NCI-H2107 treated with DMSO at 0.1 percent for 48 hours (cell line): ENCODE measurements around the gene TRIM27.
"Not testable (repeated sequence)": the region's sequence is repeated elsewhere in the genome, so short reads cannot be mapped to it uniquely, and the experiment has no call there.

Experiments
- DNase-seq: peaks from one replicate; lab custom pipeline; 2025; ENCODE audit not compliant: unreplicated experiment; lab: John Stamatoyannopoulos, UW

Gene TRIM27

DNA sequence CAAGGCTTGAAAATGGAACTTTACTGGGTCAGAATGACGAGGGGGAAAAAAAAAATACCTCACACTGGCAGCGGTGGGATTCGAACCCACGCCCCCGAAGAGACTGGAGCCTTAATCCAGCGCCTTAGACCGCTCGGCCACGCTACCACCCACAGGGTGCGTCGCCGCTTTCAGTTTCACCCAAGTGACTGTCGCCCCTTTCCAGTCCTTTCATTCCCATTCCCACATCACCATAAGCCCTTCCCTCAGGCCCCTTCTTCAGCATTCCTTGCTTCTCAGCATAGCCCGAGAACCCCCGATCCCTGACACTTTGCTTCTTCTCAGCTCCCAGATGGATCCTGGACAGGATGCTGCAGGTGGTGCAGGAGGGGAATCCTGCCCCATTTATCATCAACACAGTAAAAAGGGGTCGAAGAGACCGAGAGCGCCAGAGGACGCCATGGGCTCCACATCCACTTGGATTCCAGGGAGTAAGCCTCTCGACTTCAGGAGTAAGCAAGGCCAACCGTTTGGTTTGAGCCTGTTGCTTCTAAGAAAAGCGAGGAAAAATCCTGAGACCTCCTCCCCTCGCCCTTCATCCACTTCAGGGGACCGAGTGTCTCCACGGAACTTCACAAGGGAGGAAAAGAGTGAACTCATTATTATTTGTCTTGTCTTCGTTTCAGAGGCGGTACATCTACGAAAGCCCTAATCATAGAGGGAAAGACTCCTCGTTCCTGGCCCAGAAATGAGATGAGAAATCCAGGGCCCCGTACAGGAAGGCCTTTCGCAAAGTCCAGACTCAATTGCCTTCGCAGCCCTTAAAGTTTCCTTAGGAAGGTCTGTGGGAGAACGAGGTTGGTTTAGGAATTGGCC lies 20.0 kb upstream of the TRIM27 start:
- no peak for DNase-seq

GRCh38 chr6:28943223-28943556 lies 19.4 kb upstream of the TRIM27 start:
- DNase-seq = no peak

DNA sequence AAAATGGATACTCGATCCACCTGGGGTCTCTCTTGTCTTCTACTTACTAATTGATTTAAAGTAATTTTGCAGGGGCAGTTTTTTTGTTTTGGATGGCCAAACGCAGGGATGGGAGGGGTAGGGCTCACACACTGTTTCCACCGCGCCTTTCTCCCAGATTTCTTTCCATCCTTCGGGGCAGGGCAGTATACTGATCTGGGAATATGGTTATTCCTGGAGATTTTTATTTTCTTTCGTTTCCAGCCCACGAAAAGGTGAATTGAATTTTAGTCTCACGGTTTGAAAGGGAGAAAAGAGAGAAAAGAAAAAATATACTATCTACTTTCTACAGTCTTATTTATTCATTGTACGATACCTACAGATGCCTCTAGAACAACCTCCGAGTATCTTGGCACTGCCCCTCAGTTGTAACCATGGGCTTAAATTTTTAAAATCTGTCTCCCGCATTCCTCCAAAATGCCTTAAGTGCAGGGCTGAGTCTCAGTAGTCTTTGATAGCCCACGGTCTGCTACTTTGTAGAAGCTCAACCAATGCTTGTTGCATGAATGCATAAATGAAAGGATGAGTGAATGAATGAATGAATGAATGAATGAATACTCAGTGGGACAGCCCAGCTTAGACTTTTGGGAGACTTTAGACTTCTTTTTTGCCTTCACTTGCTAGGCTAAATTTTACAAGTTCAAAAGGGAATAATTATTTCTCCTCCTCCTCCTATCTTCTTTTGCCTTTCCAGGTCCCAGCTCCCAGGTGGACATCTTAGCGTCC lies 18.1 kb upstream of the TRIM27 start:
- no peak for DNase-seq

DNA sequence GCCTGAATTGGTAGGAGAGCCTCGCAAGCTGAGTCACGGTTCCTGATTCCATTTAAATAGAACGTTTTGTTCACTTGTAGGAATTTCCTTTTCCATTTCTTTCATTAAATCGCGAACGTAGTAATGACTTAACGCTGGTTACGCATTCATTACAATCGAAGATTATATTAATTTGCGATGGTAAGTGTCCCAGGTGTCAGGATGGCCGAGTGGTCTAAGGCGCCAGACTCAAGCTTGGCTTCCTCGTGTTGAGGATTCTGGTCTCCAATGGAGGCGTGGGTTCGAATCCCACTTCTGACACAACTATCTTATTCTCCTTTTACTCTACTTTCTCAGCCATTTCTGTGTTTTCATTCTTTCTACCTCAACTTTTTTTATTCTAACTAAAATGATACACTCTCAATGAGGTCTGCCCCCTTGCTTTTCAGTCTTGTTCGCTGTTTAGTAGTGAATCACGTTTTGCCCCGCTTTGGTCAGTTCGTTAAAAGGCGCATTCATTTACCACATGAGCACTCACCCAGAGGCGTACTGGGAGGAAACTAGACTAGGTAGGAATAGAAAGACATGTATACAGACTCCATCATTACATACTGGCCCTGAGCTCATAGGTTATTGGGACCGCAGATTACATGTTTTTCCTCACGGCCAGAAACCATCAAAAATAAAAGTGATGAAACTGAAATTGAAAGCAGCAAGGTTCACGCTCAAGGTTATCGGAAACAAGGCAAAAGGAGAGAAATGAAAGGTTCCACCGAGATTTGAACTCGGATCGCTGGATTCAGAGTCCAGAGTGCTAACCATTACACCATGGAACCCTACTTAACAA lies 17.3 kb upstream of the TRIM27 start:
- DNase-seq = peak; percentile 51

DNA sequence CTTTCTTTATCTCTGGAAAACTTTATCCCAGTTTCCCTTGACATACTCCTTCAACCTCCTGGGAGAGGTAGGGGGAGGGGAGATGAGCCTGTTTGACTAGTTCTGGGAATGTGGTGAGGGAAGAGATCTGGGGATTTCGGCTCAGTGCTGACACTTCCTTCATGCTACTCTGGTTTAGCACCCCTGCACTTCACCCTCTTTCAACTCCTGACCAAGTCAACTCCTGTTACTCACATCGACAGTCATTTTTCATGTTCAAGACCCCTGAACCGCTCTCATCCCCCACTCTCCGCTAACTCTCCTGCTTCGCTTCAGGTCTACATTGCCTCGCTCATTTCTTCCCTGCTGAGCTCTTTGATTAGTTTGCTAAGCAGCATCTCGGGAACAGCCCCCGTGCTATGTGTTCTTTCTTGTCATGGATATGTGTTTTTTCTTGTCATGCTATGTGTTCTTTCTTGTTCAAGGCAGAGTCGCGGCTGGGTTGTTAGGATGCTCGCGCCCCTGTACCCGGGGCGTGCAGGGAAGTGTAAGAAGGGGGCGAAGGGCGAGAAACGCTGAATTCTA lies 16.6 kb upstream of the TRIM27 start:
- DNase-seq = no peak

DNA sequence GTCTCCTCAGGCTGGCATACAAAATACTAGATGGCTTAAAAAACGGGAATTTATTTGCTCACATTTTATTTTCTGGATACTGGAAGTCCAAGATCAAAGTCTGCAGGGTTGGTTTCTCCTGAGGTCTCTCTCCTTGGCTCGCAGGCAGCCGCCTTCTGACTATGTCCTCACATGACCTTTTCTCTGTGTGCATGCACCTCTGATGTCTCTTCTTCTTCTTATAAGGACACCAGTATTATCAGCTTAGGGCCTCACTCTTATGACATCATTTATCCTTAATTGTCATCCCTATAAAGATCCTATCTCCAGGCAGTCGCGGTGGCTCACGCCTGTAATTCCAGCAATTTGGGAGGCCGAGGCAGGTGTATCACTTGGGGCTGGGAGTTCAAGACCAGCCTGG lies 9.3 kb upstream of the TRIM27 start:
- DNase-seq = no peak

DNA sequence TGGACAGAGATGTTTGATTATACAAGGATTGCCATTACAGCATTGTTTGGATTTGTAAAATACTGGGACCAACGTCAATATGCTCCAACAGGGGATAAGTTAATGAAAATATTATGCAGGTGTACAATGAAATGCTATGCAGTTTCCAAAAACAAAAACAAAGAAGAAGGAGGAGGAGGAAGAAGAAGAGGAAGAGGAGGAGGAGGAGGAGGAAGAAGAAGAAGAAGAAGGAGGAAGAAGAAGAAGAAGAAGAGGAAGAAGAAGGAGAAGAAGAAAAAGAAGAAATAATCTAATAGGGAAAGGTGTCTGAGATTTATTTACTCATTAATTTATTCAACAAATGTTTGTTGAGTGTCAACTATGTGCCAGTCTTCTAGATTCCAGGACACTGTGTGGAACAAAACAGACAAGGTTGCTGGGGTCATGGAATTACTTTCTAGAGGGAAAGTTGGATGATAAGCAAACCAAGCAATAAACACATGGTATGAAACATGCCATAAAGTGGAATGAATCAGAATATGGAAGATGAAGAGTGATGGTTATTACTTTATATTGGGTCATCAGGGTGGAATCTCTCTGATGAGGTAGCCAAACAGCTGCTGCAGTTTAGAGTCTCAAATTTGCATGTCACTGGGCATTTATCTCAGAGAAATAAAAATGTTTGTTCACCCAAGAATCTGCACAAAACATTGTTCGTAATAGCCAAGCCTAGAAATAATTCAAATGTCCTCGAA lies 6.3 kb upstream of the TRIM27 start:
- no peak for DNase-seq

GRCh38 chr6:28929339-28929738 lies 5.6 kb upstream of the TRIM27 start:
- not testable (repeated sequence) for DNase-seq

DNA sequence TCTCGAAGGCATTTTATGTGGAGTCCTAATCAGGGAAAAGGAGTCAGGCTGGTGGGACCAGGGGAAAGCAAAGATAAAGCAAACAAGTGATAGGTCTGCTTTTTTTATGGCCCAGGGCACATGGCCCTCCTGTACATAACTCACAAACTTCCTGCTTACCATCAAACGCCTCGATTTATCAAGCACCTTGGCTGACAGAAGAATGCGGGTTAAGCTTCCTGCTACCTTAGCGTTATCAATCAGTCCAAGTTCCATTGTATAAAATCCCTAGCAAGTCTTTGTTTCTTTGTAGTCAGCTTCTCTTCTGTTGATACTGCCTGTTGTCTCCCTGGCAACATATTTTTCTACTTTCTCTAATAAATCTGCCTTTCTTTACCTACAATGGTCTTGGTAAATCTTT lies 4.1 kb upstream of the TRIM27 start:
- no peak for DNase-seq

DNA sequence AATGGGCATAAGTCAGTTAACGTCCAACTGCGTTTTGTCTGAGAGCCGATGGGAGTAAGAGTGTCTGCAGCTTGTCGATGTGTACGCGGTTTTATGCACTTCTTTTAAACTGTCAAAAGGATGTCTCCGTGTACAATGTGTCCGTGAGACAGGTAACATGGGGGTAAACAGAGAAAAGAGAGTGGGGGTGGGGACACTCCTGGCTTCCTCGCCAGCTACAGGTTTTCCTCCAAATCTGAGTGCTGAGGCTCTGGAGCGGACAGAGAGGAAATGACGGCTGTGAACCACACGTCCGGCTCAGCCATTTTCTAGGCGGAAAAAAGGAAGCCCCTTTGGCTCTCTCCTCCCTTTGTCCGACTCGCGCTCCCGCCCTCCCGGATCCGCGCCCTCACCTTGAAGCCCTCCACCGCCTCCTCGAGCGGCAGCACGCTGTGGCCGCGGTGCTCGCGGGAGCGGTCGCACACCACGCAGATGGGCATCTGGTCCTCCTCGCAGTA lies 916 bp downstream of the TRIM27 start:
- DNase-seq = no peak

- DNase-seq = no peak
Measured at GRCh38 chr6:28922004-28922820, 1.6 kb downstream of the TRIM27 start.

DNA sequence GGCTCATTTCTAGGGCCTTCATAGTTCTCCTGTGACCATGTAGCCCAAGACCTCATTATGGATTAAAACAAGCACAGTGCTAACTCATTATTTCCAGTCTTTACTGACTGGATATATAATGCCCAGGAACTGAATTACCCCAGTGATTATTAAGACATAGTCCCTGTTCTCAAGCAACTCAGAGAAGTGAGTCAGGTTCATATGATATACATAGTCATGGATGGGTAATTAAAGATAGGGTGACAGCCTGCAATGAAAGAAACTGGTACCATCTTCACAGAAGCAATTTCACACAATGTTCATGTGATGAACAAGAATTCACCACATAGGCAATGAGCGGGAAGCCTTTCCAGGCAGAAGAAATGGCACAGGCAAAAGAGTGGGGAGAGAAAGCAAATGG lies 3.5 kb downstream of the TRIM27 start:
- no peak for DNase-seq

- no peak for DNase-seq
Measured at GRCh38 chr6:28914941-28915340, 8.8 kb downstream of the TRIM27 start.

DNA sequence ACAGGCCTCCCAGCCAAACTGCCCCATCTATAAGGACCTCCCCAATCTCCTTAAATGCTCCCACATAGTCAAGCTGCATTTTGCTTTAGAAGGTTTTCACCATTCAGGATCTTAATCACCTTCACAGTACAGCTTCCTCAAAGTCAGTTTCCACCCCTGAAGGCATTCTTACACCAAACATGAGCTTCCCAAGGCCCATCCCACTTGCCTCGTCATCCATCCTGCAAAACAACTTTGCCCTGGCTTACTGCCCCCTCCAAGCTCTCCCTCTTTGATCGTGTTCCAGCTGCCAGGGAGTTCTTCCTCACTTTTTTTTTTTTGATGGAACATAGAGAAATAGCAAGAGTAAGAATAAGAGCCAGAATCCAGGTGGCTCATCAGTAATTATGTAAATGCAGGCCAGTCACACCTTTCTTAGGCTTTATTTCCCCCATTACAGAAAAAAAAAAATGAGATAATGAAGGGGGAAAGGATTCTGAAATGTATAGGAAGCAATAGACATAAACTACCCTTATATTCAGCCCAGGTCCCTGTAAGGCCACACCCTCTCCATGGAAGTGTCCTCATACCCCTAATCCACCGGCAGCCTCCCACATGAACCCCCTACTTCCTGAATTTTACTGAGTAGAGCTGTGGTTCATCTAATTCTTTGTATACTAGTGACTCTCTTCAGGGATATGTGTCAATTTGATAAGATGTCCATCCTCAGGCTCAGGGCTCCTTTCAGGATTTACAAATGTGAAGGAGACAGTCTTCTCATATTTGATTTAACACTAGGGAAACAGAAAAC lies 12.7 kb downstream of the TRIM27 start:
- DNase-seq = no peak

DNA sequence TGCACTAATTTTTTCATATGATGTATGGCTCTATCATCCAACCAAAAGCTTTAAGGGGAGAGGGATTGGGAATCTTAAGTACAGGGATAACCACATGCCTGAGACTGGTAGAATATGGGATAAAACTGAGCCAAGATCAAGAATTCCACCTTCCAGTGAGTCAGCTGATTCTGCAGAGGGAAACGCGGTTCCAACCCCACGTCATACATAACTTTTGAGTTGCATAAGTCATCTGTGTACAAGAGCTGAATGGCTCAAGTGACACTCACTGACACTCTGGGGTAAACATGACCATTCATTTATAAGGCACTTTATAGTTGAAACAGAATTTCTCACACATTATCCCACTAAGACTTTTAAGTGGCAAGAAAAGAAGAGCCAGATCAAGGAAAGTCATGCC lies 16.4 kb downstream of the TRIM27 start:
- no peak for DNase-seq

DNA sequence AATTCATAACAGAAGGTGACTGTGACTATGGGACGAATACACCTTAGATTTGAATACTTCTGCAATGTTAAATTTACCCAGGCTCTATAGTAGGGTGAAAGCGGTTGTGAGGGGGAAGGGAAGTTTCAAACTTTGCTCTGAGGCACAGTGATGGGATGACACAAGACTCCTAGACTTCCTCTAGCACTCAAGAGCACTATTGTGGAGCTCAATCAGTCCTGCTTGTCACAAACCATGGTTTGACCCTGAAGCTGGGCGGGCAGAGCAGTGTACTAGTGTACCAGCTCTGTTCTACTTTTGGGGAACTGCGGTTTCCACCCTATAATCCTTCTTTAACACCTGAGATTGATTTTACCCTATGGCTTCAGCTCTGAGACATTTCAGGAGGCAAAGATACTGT lies 17.1 kb downstream of the TRIM27 start:
- DNase-seq = no peak

GRCh38 chr6:28903686-28904085 lies 20.1 kb downstream of the TRIM27 start:
- DNase-seq = no peak

DNA sequence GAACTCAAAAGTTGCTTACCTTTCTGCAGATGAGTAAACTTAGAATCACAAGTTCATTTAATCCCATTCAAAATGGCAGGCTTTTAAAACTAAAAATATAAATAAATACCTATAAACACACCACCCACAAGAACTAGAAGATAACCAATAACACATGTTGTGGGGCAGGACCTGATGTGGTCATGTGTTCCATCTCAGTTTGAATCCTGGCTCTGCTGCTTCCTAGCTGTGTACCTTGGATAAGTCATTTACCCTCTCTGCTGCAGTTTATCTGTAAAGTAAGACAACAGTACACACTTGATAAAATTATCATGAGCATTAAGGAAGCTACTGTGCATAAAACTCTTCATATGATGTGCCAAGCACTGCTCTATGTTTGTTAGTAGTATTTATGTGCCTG lies 22.0 kb downstream of the TRIM27 start:
- DNase-seq = no peak
